H1 (cell line): Measurements from ENCODE around the gene KIF1B. TPM values are rescaled to one million over a fixed set of nuclear protein-coding genes. Genes with fewer than 3 reads are reported as not detected.

Source experiments
- CTBP2 ChIP-seq: IDR thresholded peaks from 2 replicates; pipeline ENCODE4 v1.7.0; 2011; ENCODE audit warnings: borderline replicate concordance, mild to moderate bottlenecking, moderate library complexity, mixed read lengths, low read length; ENCODE audit not compliant: insufficient read depth, insufficient read length
- polyA plus RNA-seq, 7 experiments: library from polyadenylated mRNA; depleted of rRNA in 3 of 7; stranded (reverse) in 5 of 7; unstranded in 2 of 7; fragments of >200 nt in 5 of 7; fragments of 200-250 nt in 2 of 7; gene quantifications; 1 replicate in 5 of 7; 2 replicates in 1 of 7; 4 replicates in 1 of 7; pipeline versions ENCODE4 v1.2.1 to v1.2.3, GENCODE V29; 2011 to 2013; ENCODE audit warnings: missing spikeins in 2 of 7, mixed read lengths in 2 of 7
- total RNA-seq: library from RNA; stranded (reverse); fragmentation: NEBNext Ultra II Directional; extraction: Animal tissue kit (Norgen Biotek cat#: 25700); gene quantifications from 2 replicates; pipeline ENCODE4 v1.2.1, GENCODE V29; 2021

Gene KIF1B
- total and polyA plus RNA-seq, 2 of the 8 experiments (the other 6 are each of a cell fraction or from before 2014, with no cell fraction given): 39.1 to 74.2 TPM

GRCh38 chr1:10200620-10201019 is 9.8 kb upstream of the KIF1B start (continued):
- no peak for TF ChIP-seq CTBP2
